Colonic mucosa (tissue), 4 donors: Measurements from ENCODE around the gene PLCL2. TPM values are rescaled to one million over a fixed set of nuclear protein-coding genes. Genes with fewer than 3 reads are reported as not detected.

Source experiments
- DNase-seq: peaks from one replicate; pipeline ENCODE4 v3.0.0-alpha.2; 2020
- H3K27ac ChIP-seq: fragments of 200-600 bp; one replicate; pipeline ENCODE4 v1.8.0; 2021
- H3K27me3 ChIP-seq: fragments of 200-600 bp; one replicate; pipeline ENCODE4 v1.8.0; 2021
- H3K36me3 ChIP-seq: fragments of 200-600 bp; one replicate; pipeline ENCODE4 v1.8.0; 2021
- H3K4me1 ChIP-seq: fragments of 200-600 bp; one replicate; pipeline ENCODE4 v1.8.0; 2021; ENCODE audit warnings: mild to moderate bottlenecking
- H3K4me3 ChIP-seq: fragments of 200-600 bp; one replicate; pipeline ENCODE4 v1.8.0; 2021
- H3K9ac ChIP-seq, 2 donors: one replicate each; pipeline ENCODE4 v1.7.0; 2013; ENCODE audit warnings: control low read depth in 2 of 2, low read depth in 2 of 2, low read length in 2 of 2
- H3K9me3 ChIP-seq: fragments of 200-600 bp; one replicate; pipeline ENCODE4 v1.8.0; 2021
- intact Hi-C: fragments of 100-400 bp; cut with DNase I; formaldehyde crosslinking; loops from one replicate; pipeline ENCODE4 v1.14.1; 2022
- total RNA-seq, 2 donors: library from RNA; stranded (reverse); fragmentation: NEBNext Ultra II Directional in 1 of 2; extraction: Animal tissue kit (Norgen Biotek cat#: 25700) in 1 of 2; gene quantifications; one replicate each; pipeline ENCODE4 v1.2.1, GENCODE V29; 2021
- TF ChIP-seq, protein P1 (sequence below): fragments of 200-600 bp; IDR thresholded peaks from one replicate; pipeline ENCODE4 v1.8.0; 2022; ENCODE audit warnings: antibody characterized with exemption, mild to moderate bottlenecking
- donor health status: healthy.
- donor health status: DM: no; HTN: no; CAD: no.
- donor health status: DM: no; HTN: no; CAD: no.

Gene PLCL2
- total RNA-seq, 2 donors from 2014 or later = 12.3 to 15.0 TPM

DNA sequence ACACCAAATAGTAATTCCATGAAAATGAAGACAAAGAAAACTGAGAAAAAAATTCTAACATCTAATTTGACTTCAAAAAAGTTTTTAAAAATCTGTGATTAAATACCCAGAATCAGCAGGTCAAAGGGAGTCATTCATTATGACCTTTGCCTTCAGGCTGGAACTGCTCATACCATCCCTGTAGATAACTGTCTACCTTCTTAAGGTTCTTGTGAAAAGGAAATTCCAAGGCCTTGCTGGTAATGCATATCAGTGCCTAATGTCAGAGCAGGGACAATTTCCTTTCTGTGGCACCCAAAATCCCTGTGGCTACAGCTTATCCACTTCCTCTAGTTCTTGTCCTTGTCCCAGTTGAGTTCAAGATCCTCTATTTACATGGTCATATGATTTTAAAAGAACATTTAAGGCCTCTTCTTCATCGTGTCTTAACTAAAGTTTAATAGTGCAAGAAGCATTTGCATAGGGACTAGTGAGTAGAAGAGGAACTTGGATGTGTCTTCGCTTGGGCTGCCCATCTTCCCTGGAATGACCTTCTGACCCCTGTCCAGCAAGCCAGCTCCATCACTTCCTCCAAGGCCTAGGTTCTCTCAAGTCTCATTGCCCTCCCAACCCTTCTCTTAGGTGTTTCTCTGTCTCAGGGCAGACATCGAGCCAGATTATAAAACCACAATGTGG lies 8.7 kb upstream of the PLCL2 start:
- no peak overlapping the region for H3K27ac ChIP-seq
- H3K36me3 ChIP-seq = no peaks in the 10 kb centered on the region
- intact Hi-C loops = no loop called here
- H3K27me3 ChIP-seq = no peaks in the 10 kb centered on the region
- H3K4me1 ChIP-seq = no peaks in the 10 kb centered on the region
- H3K9me3 ChIP-seq = no peaks in the 10 kb centered on the region
- H3K9ac ChIP-seq = no peak overlapping the region
- no peak overlapping the region for H3K4me3 ChIP-seq
- no peak for DNase-seq
- TF ChIP-seq, protein P1, sequence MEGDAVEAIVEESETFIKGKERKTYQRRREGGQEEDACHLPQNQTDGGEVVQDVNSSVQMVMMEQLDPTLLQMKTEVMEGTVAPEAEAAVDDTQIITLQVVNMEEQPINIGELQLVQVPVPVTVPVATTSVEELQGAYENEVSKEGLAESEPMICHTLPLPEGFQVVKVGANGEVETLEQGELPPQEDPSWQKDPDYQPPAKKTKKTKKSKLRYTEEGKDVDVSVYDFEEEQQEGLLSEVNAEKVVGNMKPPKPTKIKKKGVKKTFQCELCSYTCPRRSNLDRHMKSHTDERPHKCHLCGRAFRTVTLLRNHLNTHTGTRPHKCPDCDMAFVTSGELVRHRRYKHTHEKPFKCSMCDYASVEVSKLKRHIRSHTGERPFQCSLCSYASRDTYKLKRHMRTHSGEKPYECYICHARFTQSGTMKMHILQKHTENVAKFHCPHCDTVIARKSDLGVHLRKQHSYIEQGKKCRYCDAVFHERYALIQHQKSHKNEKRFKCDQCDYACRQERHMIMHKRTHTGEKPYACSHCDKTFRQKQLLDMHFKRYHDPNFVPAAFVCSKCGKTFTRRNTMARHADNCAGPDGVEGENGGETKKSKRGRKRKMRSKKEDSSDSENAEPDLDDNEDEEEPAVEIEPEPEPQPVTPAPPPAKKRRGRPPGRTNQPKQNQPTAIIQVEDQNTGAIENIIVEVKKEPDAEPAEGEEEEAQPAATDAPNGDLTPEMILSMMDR = no peak

DNA sequence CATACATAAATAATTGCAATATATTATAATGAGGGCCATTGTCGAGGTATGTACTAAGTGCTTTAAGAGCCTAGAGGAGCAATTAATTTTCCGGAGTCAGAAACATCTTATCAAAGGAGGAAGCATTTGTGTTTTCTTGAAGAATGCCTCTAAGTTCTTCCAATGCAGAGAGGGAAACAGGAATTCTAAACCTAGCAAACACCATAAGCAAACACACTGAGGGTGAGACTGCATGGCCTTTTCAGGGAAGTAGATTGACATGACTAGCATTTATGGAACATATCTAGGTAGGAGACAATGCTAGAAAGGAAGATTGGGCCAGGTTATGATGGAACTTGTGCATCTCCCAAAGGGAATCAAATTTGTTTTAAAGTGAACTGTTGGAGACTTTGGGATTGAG lies 7.2 kb upstream of the PLCL2 start:
- Histone ChIP-seq H3K27ac (no peak overlapping the region), H3K27me3 (no peaks in the 10 kb centered on the region), H3K9ac (no peak overlapping the region), H3K36me3 (no peaks in the 10 kb centered on the region), H3K4me1 (no peaks in the 10 kb centered on the region), H3K9me3 (no peaks in the 10 kb centered on the region), H3K4me3 (no peak overlapping the region)
- TF ChIP-seq, protein P1 = no peak
- no peak for DNase-seq
- intact Hi-C loops = no loop called here

DNA sequence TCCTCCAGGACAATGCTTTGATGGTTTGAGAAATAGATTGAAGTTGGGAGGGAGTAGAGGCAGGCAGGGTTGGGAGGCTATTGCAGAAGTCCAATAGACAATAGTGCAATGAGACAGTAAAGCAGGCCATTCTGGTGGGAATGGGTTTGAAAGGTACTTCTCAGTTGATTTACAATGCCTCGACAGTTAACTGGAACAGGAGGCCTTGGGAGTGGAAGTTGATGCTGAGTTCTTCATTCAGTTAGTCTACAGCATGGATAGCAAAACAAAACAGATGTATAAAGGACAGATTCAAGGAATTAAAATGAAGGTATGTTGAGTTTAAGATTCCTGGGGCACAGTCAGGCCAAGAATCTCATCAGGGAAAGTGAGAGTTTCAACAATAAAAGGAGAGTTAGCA lies 6.8 kb upstream of the PLCL2 start:
- Histone ChIP-seq H3K4me3 (no peak overlapping the region), H3K9me3 (no peaks in the 10 kb centered on the region), H3K27ac (no peak overlapping the region), H3K36me3 (no peaks in the 10 kb centered on the region), H3K4me1 (no peaks in the 10 kb centered on the region), H3K27me3 (no peaks in the 10 kb centered on the region), H3K9ac (no peak overlapping the region)
- TF ChIP-seq, protein P1 = no peak
- no peak for DNase-seq
- intact Hi-C loops = no loop called here

DNA sequence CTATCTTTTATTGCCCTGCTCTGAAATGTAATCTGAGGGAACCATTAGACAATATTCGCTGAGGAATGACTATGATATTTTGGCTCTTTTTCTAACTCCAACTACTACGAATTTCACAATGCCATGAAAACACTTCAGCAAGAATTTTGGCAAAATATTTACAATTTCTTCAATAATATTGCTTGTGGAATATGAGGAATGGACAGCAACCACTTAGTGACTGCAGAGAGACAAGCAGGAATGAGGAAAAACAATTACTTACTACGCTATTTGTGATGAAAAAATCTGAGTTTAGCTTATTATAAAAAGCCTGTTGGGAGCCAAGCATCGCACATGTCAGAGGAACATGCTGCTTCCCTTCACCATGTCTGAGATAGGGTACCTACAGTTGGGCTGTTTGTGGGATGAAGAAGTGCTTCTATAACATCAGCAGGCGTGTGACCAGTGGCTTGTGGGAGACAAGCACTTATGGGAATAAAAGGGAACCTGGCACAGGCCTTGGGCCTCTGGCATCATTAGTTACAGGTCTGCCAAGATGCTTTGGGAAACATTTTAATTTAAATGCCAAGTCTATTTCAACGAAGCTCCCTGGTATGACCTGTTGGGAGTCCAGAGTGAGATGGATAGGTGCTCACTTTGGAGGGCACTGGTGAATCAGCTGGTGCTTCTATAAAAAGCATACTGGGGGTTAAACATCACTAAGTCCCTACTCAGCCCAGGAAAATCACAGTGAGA lies 2.7 kb upstream of the PLCL2 start:
- Histone ChIP-seq H3K9ac (no peak overlapping the region), H3K9me3 (no peaks in the 10 kb centered on the region), H3K27ac (no peak overlapping the region), H3K36me3 (no peaks in the 10 kb centered on the region), H3K4me1 (no peaks in the 10 kb centered on the region), H3K27me3 (no peaks in the 10 kb centered on the region), H3K4me3 (no peak overlapping the region)
- intact Hi-C loops = loop anchor here (5.0 kb wide), 1 partner anchor 150 kb away; no protein-coding TSS in a partner anchor
- DNase-seq = no peak
- TF ChIP-seq, protein P1 = no peak

DNA sequence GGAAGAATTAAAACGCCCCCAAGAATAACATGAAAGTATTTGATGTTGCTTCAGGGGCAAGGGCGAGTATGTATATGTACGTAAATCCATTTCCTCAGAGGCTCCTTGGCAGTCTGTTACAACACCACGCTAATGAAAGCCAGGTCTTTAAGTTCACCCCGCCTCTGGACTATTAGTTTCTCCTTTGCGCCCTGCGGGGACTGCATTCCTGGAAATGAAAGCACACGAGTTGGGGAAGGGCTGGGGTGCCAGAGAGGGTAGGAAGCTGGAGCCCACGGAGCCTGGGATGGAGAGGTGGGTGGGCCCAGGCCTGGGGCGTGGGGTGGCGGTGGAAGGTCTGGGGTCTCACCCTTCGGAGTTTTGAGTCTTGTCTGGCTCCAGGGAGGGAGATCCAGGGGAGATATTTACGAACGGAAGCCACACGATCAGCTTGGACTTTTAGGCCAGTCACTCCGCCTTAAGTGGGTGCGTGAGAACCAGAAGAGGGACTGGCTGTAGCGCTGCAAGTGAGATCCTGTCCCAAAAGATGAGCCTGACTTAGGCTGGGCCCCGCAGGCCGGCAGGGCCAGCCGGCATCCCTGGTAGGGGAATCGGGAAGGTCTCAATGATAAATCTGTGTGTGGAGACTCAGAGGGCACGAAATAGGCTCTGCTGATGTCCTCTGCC lies 1.6 kb upstream of the PLCL2 start:
- intact Hi-C loops = loop anchor here (5.0 kb wide), 1 partner anchor 149 kb away; no protein-coding TSS in a partner anchor
- TF ChIP-seq, protein P1 = no peak
- DNase-seq = no peak
- no peaks in the 10 kb centered on the region for H3K36me3 ChIP-seq
- H3K9me3 ChIP-seq = no peaks in the 10 kb centered on the region
- no peak overlapping the region for H3K9ac ChIP-seq
- no peaks in the 10 kb centered on the region for H3K4me1 ChIP-seq
- H3K27me3 ChIP-seq = no peaks in the 10 kb centered on the region
- no peak overlapping the region for H3K27ac ChIP-seq
- H3K4me3 ChIP-seq = no peak overlapping the region
